Parathyroid adenoma (tissue), 2 donors: ENCODE measurements around the gene NSUN6.

Experiments
- H2AFZ ChIP-seq: fragments of 300-600 bp; sonication (generic); one replicate; pipeline ENCODE4 v1.7.0; 2017; ENCODE audit warnings: antibody characterized with exemption, mild to moderate bottlenecking
- H3K27ac ChIP-seq: fragments of 300-600 bp; sonication (generic); one replicate; pipeline ENCODE4 v1.7.0; 2017
- H3K27me3 ChIP-seq: fragments of 300-600 bp; sonication (generic); one replicate; pipeline ENCODE4 v1.7.0; 2017; ENCODE audit warnings: low read length; ENCODE audit not compliant: control insufficient read depth, insufficient read depth
- H3K36me3 ChIP-seq: fragments of 300-600 bp; sonication (generic); one replicate; pipeline ENCODE4 v1.7.0; 2017; ENCODE audit warnings: low read length; ENCODE audit not compliant: control insufficient read depth, insufficient read depth
- H3K4me1 ChIP-seq: fragments of 300-600 bp; sonication (generic); one replicate; pipeline ENCODE4 v1.7.0; 2017; ENCODE audit warnings: control low read depth
- H3K4me2 ChIP-seq: fragments of 300-600 bp; sonication (generic); one replicate; pipeline ENCODE4 v1.7.0; 2017; ENCODE audit warnings: low read length
- H3K4me3 ChIP-seq: fragments of 300-600 bp; sonication (generic); one replicate; pipeline ENCODE4 v1.7.0; 2017; ENCODE audit warnings: low read depth, low read length
- H3K79me2 ChIP-seq: fragments of 300-600 bp; sonication (generic); one replicate; pipeline ENCODE4 v1.7.0; 2017; ENCODE audit warnings: control low read depth
- H3K9ac ChIP-seq: fragments of 300-600 bp; sonication (generic); one replicate; pipeline ENCODE4 v1.7.0; 2017; ENCODE audit warnings: mild to moderate bottlenecking
- H3K9me3 ChIP-seq: fragments of 300-600 bp; sonication (generic); one replicate; pipeline ENCODE4 v1.7.0; 2017; ENCODE audit warnings: low read length; ENCODE audit not compliant: control insufficient read depth
- CTCF ChIP-seq: fragments of 300-600 bp; sonication (generic); IDR thresholded peaks from one replicate; pipeline ENCODE4 v1.7.0; 2017; ENCODE audit warnings: antibody characterized with exemption, mild to moderate bottlenecking
- donor health status: primary hyperparathyroidism.

NSUN6 gene

DNA sequence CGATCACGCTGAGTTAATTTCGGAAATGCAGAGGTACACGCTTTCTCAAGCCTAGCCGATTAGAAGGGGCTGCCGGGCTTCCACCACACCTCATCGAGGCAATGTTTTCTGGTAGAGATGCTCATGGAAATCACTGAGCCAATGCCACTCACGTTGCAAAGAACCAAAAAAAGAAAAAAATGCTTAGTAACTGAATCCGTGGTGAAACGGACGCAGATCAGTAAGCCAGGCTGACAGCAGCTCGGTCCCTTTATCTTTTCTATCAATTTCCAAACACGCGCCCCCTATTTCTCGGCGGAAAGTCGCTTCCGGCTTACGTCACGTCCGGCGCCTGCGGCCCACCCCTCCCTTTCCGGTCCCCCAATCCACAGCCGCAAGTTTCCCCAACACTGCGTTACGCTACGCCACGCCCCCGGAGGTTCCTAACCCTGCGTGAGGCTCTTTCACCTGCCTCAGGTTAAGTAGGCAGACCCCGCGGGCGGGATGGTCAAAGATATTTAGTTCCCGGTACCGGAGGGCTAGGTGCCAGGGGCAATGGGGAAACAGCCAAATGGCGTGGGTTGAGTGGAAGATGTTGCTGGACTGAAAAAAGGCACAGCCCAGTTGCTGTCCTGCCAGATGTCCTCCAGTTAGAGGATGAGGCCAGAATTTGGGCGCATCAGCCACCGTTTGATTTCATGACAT, at the start of gene NSUN6:
Gene NSUN6, minus strand, starts transcription at position 264 of the 684 bp plus-strand sequence. CDS start 384 bp downstream, outside the sequence.
- no peaks in the 10 kb centered on the region for H3K36me3 ChIP-seq
- no peak for TF ChIP-seq CTCF
- H3K27me3 ChIP-seq, result no peaks in the 10 kb centered on the region
- H2AFZ ChIP-seq, result peak within 1 kb of the TSS; percentile 81
- peaks cover 11% of the 10 kb centered on the region for H3K4me1 ChIP-seq
- H3K4me2 ChIP-seq, result peak within 1 kb of the TSS; percentile 95
- no peaks in the 10 kb centered on the region for H3K79me2 ChIP-seq
- peak within 1 kb of the TSS; percentile 85 for H3K27ac ChIP-seq
- H3K9ac ChIP-seq, result peak within 1 kb of the TSS; percentile 11
- no peaks in the 10 kb centered on the region for H3K9me3 ChIP-seq
- H3K4me3 ChIP-seq, result peak within 1 kb of the TSS; percentile 92

GRCh38 chr10:18699849-18700840, 48.8 kb upstream of the NSUN6 start:
- H3K9me3 ChIP-seq, result no peaks in the 10 kb centered on the region
- no peaks in the 10 kb centered on the region for H3K4me1 ChIP-seq
- no peak for TF ChIP-seq CTCF
- H3K27ac ChIP-seq, result no peak overlapping the region
- H3K27me3 ChIP-seq, result no peaks in the 10 kb centered on the region
- no peak overlapping the region for H3K9ac ChIP-seq
- no peaks in the 10 kb centered on the region for H3K79me2 ChIP-seq
- H3K36me3 ChIP-seq, result no peaks in the 10 kb centered on the region
- no peak overlapping the region for H2AFZ ChIP-seq
- no peak overlapping the region for H3K4me3 ChIP-seq
- no peak overlapping the region for H3K4me2 ChIP-seq

DNA sequence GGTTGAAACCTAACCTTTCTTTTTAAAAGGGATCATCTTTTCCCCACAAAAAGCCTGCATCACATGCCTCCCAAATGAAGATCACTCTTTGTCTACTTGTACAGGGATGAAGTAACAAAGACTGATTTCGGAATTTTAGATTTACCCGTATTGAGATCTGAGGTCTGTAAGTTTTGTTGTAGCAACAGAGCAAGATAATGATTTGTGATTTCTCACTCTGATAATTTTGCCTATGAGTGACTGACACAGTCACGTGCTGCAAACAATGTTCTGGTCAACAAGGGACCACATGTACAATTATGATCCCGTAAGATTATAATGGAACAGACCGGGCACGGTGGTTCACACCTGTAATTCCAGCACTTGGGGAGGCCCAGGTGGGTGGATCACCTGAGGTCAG, 39.2 kb upstream of the NSUN6 start:
- H3K27ac ChIP-seq, result no peak overlapping the region
- no peaks in the 10 kb centered on the region for H3K79me2 ChIP-seq
- no peak for TF ChIP-seq CTCF
- no peaks in the 10 kb centered on the region for H3K9me3 ChIP-seq
- H3K36me3 ChIP-seq, result no peaks in the 10 kb centered on the region
- no peak overlapping the region for H3K9ac ChIP-seq
- no peaks in the 10 kb centered on the region for H3K27me3 ChIP-seq
- no peaks in the 10 kb centered on the region for H3K4me1 ChIP-seq
- H3K4me3 ChIP-seq, result no peak overlapping the region
- no peak overlapping the region for H2AFZ ChIP-seq
- no peak overlapping the region for H3K4me2 ChIP-seq

GRCh38 chr10:18689498-18689897, 38.1 kb upstream of the NSUN6 start:
- Histone ChIP-seq H3K4me2 (no peak overlapping the region), H2AFZ (no peak overlapping the region), H3K27ac (no peak overlapping the region), H3K4me3 (no peak overlapping the region), H3K9me3 (no peaks in the 10 kb centered on the region), H3K4me1 (no peaks in the 10 kb centered on the region), H3K79me2 (no peaks in the 10 kb centered on the region), H3K36me3 (no peaks in the 10 kb centered on the region), H3K27me3 (no peaks in the 10 kb centered on the region), H3K9ac (no peak overlapping the region)
- TF ChIP-seq CTCF, result no peak
